ENCODE results near the gene OR9K2.
A peak's percentile ranks its signal among the peaks of the same experiment; 100 is the strongest.
"Not testable (repeated sequence)": the region's sequence is repeated elsewhere in the genome, so short reads cannot be mapped to it uniquely, and the experiment has no call there.

The OR9K2 gene

DNA sequence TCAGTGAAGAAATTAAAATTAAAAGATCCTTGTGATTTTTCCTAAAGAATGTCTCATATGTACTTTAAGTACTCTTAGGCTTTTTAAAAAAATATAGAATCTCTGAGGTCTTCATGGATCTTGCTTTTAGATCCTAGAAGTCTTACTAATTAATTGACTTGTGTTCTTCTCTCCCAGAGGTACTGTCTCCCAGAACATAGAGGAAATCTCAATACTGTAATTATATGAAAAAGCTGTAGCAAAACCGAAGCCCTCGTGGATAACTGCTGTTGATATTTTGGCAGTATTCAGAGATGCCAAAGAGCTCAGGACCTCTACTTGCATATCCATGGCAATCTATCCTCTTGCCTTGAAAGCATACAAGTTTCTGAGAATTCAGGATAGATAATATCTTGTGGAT, at the start of gene OR9K2:
Gene OR9K2 (plus strand): TSS at position 301 of the 400 bp plus-strand sequence. CDS start 3,429 bp downstream, outside the sequence.
- no peak for DNase-seq

- no peak for DNase-seq
Measured at GRCh38 chr12:55092579-55092978, 33.6 kb upstream of the OR9K2 start.

- DNase-seq: no peak
Measured at GRCh38 chr12:55112378-55112875, 13.8 kb upstream of the OR9K2 start.

GRCh38 chr12:55116152-55116551, 10.1 kb upstream of the OR9K2 start:
- DNase-seq: no peak

- no peak for DNase-seq
Measured at GRCh38 chr12:55132816-55133215, 6.6 kb downstream of the OR9K2 start.

- DNase-seq: peak; percentile 2 to 47
Measured at GRCh38 chr12:55142669-55143565, 16.7 kb downstream of the OR9K2 start.

GRCh38 chr12:55143566-55143870, 17.3 kb downstream of the OR9K2 start:
- no peak for DNase-seq

GRCh38 chr12:55167010-55167640, 40.9 kb downstream of the OR9K2 start:
- DNase-seq: not testable (repeated sequence)

DNA sequence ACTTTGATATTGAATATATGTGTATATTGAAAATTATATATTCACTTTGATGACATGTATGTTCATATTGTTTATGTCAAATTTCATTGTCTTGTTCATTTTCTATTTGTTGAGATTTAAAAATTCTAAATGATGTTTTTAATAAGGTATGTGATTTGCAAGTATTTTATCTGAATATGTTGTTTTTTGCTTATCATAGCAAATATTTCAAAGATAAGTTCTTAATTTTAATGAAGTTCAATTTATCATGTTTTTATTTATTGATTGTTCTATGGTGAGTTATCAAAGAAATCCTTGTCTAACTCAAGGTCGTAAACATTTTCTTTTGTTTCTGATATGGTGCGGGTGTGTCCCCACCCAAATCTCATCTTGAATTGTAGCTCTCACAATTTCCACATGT, 45.2 kb downstream of the OR9K2 start:
- no peak for DNase-seq

GRCh38 chr12:55171846-55172245, 45.6 kb downstream of the OR9K2 start:
- not testable (repeated sequence) for DNase-seq

- DNase-seq: no peak
Measured at GRCh38 chr12:55172686-55173085, 46.5 kb downstream of the OR9K2 start.

DNA sequence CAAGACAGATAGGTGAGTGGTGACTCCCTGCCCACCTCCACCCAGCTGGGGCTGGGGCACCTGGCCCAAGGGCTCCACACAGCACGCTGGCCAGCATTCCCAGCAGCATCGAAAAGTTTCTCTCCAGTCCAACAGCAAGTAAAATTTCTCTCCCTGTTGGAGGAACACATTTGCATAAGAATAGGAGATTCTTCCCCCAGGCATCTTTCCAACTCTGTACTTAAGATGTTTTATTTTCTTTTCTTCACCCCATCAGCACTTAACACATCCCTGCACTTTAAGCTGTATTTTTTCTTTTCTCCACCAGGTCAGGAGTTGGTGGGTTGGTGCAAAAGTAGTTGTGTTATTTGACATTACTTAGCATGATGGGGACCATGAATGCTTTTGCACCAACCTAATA, 47.2 kb downstream of the OR9K2 start:
- DNase-seq: no peak

Data from CD4-positive, alpha-beta T cell treated with Interleukin-1 beta for 1 hour (primary cell).